Activated CD8-positive, alpha-beta memory T cell treated with anti-CD3 and anti-CD28 coated beads for 24 hours (primary cell): ENCODE data around the gene PKHD1.

Experiments
- DNase-seq: peaks from one replicate; pipeline ENCODE4 v3.0.0-alpha.2; 2020

The PKHD1 gene

GRCh38 chr6:51660767-51661166, 426.6 kb downstream of the PKHD1 start:
- no peak for DNase-seq

GRCh38 chr6:51657491-51657890, 429.9 kb downstream of the PKHD1 start:
- DNase-seq = no peak

DNA sequence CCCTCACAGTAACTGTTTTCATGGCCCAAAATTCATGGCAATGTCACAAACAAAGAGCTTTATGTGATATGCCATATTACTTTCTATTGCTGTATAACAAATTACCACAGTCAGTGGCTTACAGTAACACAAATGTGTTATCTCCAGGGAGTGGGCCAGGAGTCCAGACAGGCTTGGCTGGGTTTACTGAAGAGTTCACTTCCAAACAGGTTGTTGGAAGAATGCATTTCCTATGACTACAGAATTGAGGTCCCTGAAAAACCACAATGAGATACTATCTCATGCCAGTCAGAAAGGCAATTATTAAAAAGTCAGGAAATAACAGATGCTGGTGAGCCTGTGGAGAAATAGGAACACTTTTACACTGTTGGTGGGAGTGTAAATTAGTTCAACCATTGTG, 431.9 kb downstream of the PKHD1 start:
- DNase-seq = no peak

DNA sequence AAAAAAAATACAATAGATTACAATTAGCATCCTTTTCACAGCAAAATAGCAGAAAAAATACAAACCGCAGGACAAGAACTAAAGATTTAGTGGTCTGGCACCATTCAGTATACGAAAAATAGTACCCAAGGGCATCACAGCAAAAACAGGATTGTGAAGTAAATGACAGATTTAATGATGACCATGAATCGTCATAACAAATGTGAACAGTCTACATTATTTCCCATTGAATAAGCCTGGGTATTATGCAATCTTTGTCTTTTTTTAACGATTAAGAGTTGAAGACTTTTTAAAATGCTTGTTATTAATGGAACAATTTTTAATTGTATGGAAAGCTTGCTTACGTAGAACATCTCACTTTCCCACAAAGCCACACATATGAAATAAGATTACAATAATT, 432.8 kb downstream of the PKHD1 start:
- DNase-seq = no peak

GRCh38 chr6:51651132-51651817, 436.1 kb downstream of the PKHD1 start:
- DNase-seq = no peak

- DNase-seq = no peak
These were observed 438.6 kb downstream of the PKHD1 start for GRCh38 chr6:51648774-51649173.

- no peak for DNase-seq
These were observed 439.2 kb downstream of the PKHD1 start for GRCh38 chr6:51648236-51648635.

DNA sequence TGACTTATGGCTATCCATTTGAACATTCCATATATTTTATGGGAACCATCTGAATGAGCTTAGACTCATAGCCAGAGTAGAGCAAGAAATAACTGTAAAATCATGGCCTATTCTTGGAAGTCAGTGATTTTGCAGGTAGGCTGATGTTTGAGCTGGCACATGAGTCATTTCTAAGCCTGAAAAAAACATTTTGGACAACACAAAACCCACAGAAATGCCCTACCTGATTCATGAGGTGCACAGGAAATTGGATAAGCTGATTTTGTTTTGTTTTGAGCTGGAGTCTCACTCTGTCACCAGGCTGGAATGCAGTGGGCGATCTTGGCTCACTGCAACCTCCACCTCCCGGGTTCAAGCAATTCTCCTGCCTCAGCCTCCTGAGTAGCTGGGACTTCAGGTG, 443.0 kb downstream of the PKHD1 start:
- DNase-seq = no peak

- no peak for DNase-seq
These were observed 447.4 kb downstream of the PKHD1 start for GRCh38 chr6:51640021-51640420.

DNA sequence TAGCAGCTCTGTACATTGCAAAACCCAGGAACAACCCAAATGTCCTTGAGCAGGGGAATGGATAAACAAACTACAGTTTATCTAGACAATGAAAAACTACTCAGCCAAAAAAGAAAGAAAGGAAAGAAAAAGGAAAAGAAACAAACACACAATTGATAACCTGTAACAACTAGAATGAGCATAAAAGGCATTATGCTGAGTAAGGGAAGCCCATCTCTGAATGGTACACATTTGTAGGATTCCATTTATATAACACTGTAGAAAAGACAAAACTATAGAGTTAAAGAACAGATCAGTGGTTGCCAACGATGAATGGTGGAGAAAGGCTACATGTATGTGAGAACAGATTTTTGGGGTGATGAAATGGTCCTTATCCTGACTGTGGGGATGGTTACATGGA, 454.0 kb downstream of the PKHD1 start:
- no peak for DNase-seq

DNA sequence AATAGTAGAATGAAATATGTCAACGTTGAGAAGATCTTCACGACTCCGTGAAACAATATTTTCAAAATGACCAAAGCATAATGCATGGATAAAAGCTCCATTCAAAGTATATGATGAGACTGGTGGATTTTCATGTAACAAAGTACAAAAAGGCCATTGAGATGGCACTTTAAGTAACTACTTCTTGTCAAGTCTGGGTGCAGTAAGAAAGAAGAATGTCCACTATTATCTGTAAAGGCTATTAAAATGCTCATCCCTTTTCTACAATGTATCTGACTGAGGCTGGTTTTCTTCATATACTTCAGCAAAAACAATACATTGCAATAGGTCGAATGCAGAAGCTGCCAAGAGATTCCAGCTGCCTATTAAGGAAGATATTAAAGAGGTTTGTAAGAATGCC, 457.4 kb downstream of the PKHD1 start:
- no peak for DNase-seq

DNA sequence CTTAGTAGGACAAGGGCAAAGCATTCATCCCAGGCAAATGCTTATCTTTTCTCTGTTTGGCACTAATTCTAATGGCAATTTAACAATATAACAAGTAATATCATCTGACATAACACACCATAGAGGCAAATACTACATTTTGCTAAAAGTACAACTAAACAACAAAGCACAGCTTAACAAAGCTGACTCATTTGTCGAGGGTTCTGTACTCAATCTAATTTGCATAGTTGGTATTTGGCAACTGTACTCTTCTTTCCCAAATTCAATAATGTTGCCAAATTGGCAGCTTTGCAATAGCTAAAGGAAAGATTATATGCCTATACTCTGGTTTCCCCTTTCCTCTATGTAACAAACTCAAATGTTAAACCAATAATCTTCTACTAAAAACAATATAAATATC, 461.0 kb downstream of the PKHD1 start:
- DNase-seq = no peak

GRCh38 chr6:51625566-51625965, 461.8 kb downstream of the PKHD1 start:
- no peak for DNase-seq

DNA sequence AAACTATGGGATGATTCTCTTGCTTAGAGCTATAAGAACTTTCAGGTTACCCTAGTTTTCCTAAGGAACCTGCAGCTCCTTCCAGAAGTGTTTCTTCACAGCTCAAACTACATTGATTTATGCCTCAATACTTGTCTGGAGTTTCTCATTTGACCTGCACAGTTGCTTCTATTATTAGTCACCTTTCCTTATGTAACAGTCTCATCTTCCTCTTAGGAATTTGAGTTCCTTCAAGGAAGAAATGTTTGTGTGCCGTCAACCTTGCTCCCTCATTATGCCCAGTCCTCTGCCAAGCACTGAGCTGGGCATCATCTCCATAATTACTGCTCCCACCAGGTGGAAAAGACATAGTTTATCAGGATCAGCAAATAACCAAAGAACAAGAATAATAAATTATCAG, 466.4 kb downstream of the PKHD1 start:
- no peak for DNase-seq

DNA sequence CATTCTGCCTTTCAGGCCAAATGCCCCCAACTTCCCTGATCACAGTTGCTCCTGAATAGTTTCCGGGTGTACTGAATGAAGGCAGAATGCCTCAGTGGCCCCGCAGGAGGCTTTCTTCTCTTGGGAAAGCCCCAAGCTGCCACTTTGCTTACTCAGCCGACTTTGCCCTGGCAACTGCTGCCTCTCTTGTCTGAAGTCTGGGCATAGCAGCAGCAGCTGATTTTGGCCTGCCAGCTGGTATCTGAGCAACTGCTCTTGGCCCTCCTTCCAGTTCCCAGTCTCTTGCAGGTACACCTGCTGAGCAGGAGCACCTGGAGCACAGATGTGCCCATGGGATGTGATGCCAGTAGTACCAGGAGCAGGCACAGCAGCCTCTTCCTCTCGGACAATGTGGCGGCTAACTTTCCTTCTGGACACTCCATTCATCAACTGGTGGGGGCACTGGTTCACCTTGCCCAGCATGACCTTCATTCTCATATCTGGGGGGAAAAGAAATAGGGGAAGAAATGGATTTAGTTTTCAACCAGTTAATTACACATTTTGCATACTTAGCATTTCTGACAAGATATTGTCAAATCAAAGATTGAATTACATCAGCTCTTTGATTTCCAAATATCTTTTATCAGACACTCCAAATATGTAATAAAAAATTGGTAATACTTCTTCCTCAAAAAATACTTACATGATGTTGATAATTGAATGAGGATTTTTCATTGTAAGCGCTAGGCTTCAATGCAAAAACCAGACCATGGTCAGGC, 468.2 kb downstream of the PKHD1 start:
- no peak for DNase-seq

- no peak for DNase-seq
These were observed 468.9 kb downstream of the PKHD1 start for GRCh38 chr6:51618563-51618962.

DNA sequence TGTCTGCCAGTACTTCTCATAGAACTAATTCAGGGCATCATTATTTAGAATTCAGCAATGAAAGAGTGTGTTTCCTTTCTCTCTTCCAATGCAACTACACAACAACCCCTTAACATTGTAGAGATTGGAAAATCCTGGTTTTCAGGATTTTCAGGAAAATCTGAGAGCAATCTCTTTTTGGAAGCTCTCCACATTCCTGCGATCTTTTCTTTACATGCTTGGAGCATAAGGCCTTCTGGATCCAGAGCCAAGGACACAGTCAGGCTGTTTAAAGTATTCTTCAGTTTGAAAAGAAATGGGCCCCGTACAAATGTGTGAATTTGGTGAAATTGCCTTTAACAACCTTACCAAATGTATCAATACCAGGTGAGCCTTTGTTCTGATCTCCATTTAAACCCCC, 469.7 kb downstream of the PKHD1 start:
- no peak for DNase-seq

GRCh38 chr6:51616243-51616642, 471.2 kb downstream of the PKHD1 start:
- DNase-seq = no peak

DNA sequence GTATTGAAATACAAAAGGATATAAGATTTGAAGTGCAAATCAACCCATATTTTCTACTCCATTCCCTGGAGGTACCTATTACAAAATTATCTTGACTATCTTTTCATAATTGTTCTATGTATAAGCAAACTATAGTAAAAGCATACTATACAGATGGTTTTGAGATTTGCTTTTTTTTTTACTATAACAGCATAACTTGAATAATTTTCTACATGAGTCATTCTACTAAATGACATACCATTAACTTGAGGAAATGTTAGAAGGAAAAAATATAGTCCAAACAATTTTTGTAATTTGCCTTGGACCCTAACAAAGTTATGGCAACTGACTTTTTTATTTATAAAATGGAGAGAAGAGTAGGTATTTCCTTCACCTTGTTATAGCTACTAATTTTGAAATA, 472.7 kb downstream of the PKHD1 start:
- DNase-seq = no peak

DNA sequence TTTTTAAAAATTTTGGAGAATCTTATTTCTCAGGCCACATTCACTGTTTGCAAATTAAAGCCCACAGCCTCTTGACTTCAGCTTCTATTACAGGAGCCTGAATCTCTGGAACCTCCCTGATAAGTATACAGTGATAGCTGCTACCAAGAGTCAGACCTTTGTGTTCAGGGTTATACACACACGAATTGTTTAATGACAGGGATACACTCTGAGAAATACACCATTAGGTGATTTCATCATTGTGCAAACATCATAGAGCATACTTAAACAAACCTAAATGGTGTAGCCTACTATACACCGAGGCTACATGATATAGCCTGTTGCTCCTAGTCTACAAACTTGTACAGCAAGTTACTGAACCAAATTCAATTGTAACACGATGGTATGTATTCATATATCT, 473.9 kb downstream of the PKHD1 start:
- DNase-seq = no peak

DNA sequence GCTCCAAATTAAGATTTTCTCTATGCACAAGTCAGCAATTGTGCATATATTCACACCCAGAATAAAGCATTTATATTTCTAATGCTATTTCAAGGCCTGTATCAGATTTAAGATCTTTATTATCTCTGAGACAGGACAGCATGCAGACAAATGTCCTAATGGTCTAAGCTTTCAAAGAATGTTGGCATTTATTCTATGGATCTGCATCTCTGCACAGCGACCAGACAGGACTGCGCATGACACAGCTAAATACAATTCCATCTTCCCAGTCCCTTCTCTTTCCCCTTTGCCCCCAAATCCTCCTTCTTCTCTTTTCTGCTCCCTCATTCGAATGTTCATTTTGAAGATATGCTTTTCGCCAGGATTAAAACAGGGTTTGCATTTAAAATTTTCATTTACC, 478.5 kb downstream of the PKHD1 start:
- no peak for DNase-seq

DNA sequence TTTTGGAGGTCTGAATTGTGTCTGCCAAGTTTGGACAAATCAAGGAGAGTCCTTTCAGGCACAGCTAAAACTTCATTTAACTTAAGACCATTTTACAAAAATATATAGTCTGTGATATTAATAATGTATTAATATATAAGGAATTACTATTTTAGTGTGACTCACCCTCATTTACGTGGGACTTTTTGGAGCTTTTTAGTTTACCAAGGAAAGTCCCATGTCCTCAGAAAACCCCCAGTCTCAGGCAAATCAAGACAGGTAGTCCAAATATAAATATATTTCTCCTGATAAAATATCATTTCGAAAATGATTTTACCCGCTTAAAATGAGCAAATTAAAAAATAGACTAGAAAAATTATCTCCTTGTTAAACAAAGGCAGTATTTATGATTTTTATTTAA, 479.0 kb downstream of the PKHD1 start:
- no peak for DNase-seq

DNA sequence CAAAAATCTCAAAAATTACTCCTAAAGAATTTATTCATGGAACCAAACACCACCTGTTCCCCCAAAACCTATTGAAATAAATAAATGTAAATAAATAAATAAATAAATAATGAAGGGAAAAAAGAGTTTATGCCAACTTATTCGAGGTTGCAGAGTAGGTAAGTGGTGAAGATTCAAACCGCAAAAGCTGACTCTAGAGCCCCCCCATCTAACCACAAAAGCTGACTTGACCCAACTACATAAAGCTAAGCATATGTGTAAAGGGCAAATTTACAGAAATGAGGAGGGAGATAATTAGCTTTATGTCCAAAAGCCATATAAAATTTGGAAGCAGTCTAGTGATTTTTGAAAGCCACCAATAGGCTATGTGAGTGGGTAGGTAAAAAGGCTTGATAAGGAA, 486.9 kb downstream of the PKHD1 start:
- no peak for DNase-seq

- DNase-seq = no peak
These were observed 489.2 kb downstream of the PKHD1 start for GRCh38 chr6:51598171-51598570.

- DNase-seq = no peak
These were observed 492.4 kb downstream of the PKHD1 start for GRCh38 chr6:51594981-51595380.
